Ishikawa (cell line): ENCODE measurements around the gene TEAD1.

Source experiments
- EP300 ChIP-seq: IDR thresholded peaks from 2 replicates; pipeline ENCODE4 v1.6.1; 2012; ENCODE audit warnings: borderline replicate concordance
- FOXM1 ChIP-seq: IDR thresholded peaks from 2 replicates; pipeline ENCODE4 v1.6.1; 2012; ENCODE audit warnings: low read depth, borderline replicate concordance
- MAX ChIP-seq: IDR thresholded peaks from 2 replicates; pipeline ENCODE4 v1.6.1; 2012
- RAD21 ChIP-seq: IDR thresholded peaks from 2 replicates; pipeline ENCODE4 v1.6.1; 2012; ENCODE audit warnings: low read depth
- TAF1 ChIP-seq: IDR thresholded peaks from 2 replicates; pipeline ENCODE4 v1.6.1; 2012; ENCODE audit warnings: low read depth, mild to moderate bottlenecking

GRCh38 chr11:12962306-12962705 is 288.1 kb downstream of the TEAD1 start:
- TF ChIP-seq TAF1 (no peak), EP300 (no peak), RAD21 (no peak), MAX (no peak), FOXM1 (no peak)
